ENCODE results near the gene RAD51AP2. TPM values are rescaled to one million over a fixed set of nuclear protein-coding genes. Genes with fewer than 3 reads are reported as not detected.
"Not testable (repeated sequence)": the region's sequence is repeated elsewhere in the genome, so short reads cannot be mapped to it uniquely, and the experiment has no call there.

The RAD51AP2 gene
- total and polyA plus RNA-seq, 8 donors: 0.12 to 0.85 (median 0.56) TPM; not detected in 1

- H3K27ac ChIP-seq: no peak overlapping the region
- ATAC-seq (no peak), DNase-seq (no peak)
- H3K9me3 ChIP-seq: no peaks in the 10 kb centered on the region
- H3K4me1 ChIP-seq: no peaks in the 10 kb centered on the region
- H3K4me3 ChIP-seq: no peak overlapping the region
- no peak for TF ChIP-seq CTCF (IDR thresholded peaks at IDR 0.05)
- no peaks in the 10 kb centered on the region for H3K27me3 ChIP-seq
- H3K36me3 ChIP-seq: no peaks in the 10 kb centered on the region
- intact Hi-C loops (cut with DNase I): no loop called here
Observed at GRCh38 chr2:17506736-17507616, 11.3 kb downstream of the RAD51AP2 start.

GRCh38 chr2:17497718-17498117 lies 20.5 kb downstream of the RAD51AP2 start:
- Histone ChIP-seq H3K27me3 (no peaks in the 10 kb centered on the region), H3K36me3 (no peaks in the 10 kb centered on the region), H3K27ac (no peak overlapping the region), H3K4me1 (no peaks in the 10 kb centered on the region), H3K4me3 (no peak overlapping the region), H3K9me3 (no peaks in the 10 kb centered on the region)
- TF ChIP-seq CTCF (IDR thresholded peaks at IDR 0.05): no peak
- intact Hi-C loops (cut with DNase I): no loop called here
- no peak for ATAC-seq
- no peak for DNase-seq

GRCh38 chr2:17495590-17495989 lies 22.6 kb downstream of the RAD51AP2 start:
- DNase-seq (no peak), ATAC-seq (no peak)
- H3K4me3 ChIP-seq: no peak overlapping the region
- H3K27ac ChIP-seq: no peak overlapping the region
- intact Hi-C loops (cut with DNase I): no loop called here
- H3K36me3 ChIP-seq: no peaks in the 10 kb centered on the region
- no peak for TF ChIP-seq CTCF (IDR thresholded peaks at IDR 0.05)
- no peaks in the 10 kb centered on the region for H3K27me3 ChIP-seq
- H3K9me3 ChIP-seq: no peaks in the 10 kb centered on the region
- H3K4me1 ChIP-seq: no peaks in the 10 kb centered on the region

- intact Hi-C loops (cut with DNase I); H3K36me3 ChIP-seq; H3K27ac ChIP-seq; ATAC-seq; DNase-seq; H3K27me3 ChIP-seq; H3K4me1 ChIP-seq; H3K9me3 ChIP-seq; H3K4me3 ChIP-seq: not testable (repeated sequence)
Observed at GRCh38 chr2:17490165-17490564, 28.1 kb downstream of the RAD51AP2 start.

GRCh38 chr2:17488610-17489009 lies 29.6 kb downstream of the RAD51AP2 start:
- H3K27me3 ChIP-seq; H3K9me3 ChIP-seq; H3K36me3 ChIP-seq; DNase-seq; ATAC-seq; intact Hi-C loops (cut with DNase I); H3K4me3 ChIP-seq; H3K4me1 ChIP-seq; H3K27ac ChIP-seq: not testable (repeated sequence)

GRCh38 chr2:17483496-17483895 lies 34.7 kb downstream of the RAD51AP2 start:
- TF ChIP-seq CTCF (IDR thresholded peaks at IDR 0.05): no peak
- intact Hi-C loops (cut with DNase I): no loop called here
- ATAC-seq: no peak

More at GRCh38 chr2:17483496-17483895, 34.7 kb downstream of the RAD51AP2 start:
- H3K9me3 ChIP-seq: no peaks in the 10 kb centered on the region
- no peaks in the 10 kb centered on the region for H3K4me1 ChIP-seq
- no peaks in the 10 kb centered on the region for H3K27me3 ChIP-seq
- no peak for DNase-seq
- no peak overlapping the region for H3K27ac ChIP-seq
- no peak overlapping the region for H3K4me3 ChIP-seq
- H3K36me3 ChIP-seq: no peaks in the 10 kb centered on the region
